Upper lobe of right lung (tissue), 1 donor: ENCODE data around the gene HSD17B3. TPM values are rescaled to one million over a fixed set of nuclear protein-coding genes. Genes with fewer than 3 reads are reported as not detected.

Source experiments
- ATAC-seq: fragments of 200-7000 bp; cut with Tn5 transposase; one replicate; pipeline ENCODE4 v1.9.1; 2020; ENCODE audit warnings: mild to moderate bottlenecking, moderate library complexity
- DNase-seq: peaks from one replicate; pipeline ENCODE4 v3.0.0-alpha.2; 2020
- H3K27ac ChIP-seq: fragments of 200-600 bp; one replicate; pipeline ENCODE4 v1.8.0; 2022
- H3K27me3 ChIP-seq: fragments of 200-600 bp; one replicate; pipeline ENCODE4 v1.8.0; 2022; ENCODE audit warnings: mild to moderate bottlenecking
- H3K36me3 ChIP-seq: fragments of 200-600 bp; one replicate; pipeline ENCODE4 v1.8.0; 2022
- H3K4me1 ChIP-seq: fragments of 200-600 bp; one replicate; pipeline ENCODE4 v1.8.0; 2022
- H3K4me3 ChIP-seq: fragments of 200-600 bp; one replicate; pipeline ENCODE4 v1.8.0; 2022; ENCODE audit warnings: mild to moderate bottlenecking
- H3K9me3 ChIP-seq: fragments of 200-600 bp; one replicate; pipeline ENCODE4 v1.8.0; 2022
- CTCF ChIP-seq: fragments of 200-600 bp; IDR thresholded peaks from one replicate; pipeline ENCODE4 v1.8.0; 2022; ENCODE audit warnings: antibody characterized with exemption
- intact Hi-C: fragments of 100-400 bp; cut with DNase I; formaldehyde crosslinking; loops from one replicate; pipeline ENCODE4 v1.11.0; 2022
- total RNA-seq: library from RNA; stranded (reverse); fragmentation: NEBNext Ultra II Directional; extraction: Animal tissue kit (Norgen Biotek cat#: 25700); gene quantifications from one replicate; pipeline ENCODE4 v1.2.1, GENCODE V29; 2021
- donor health status: DM: no; HTN: yes; CAD: no; lungs with severe emphysema.

HSD17B3 gene
- total RNA-seq, 1 donor from 2014 or later, result 0.81 TPM

GRCh38 chr9:96188571-96188970, 113.4 kb downstream of the HSD17B3 start:
- Histone ChIP-seq H3K27me3 (no peaks in the 10 kb centered on the region), H3K9me3 (no peaks in the 10 kb centered on the region), H3K27ac (no peak overlapping the region), H3K36me3 (no peaks in the 10 kb centered on the region), H3K4me1 (no peaks in the 10 kb centered on the region), H3K4me3 (no peak overlapping the region)
- no peak for TF ChIP-seq CTCF
- intact Hi-C loops, result no loop called here
- ATAC-seq (no peak), DNase-seq (no peak)

DNA sequence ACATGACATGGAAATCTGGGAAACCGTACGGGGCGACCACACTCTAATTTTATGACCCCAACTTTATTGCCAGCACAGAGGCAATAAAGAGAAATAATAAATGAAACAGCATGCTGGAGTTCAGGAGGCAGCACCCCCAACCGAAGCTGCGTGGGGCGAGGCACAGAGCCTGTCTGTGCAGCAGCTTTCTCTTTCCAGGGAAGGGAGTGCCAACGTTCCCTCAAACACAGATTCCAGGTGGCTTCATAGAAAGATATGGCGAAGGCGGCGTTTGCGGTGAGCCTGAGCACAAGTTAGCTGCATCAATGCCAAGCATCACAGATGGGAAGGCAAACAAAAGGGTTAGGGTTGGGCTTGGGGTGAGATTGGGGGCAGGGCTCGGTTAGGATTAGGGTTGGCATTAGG, 114.8 kb downstream of the HSD17B3 start:
- intact Hi-C loops, result no loop called here
- ATAC-seq (no peak), DNase-seq (no peak)
- no peak overlapping the region for H3K4me3 ChIP-seq
- no peaks in the 10 kb centered on the region for H3K36me3 ChIP-seq
- no peak for TF ChIP-seq CTCF
- peak overlapping the region; percentile 70 for H3K27ac ChIP-seq
- H3K9me3 ChIP-seq, result no peaks in the 10 kb centered on the region
- no peaks in the 10 kb centered on the region for H3K4me1 ChIP-seq
- no peaks in the 10 kb centered on the region for H3K27me3 ChIP-seq

- TF ChIP-seq CTCF, result no peak
- no peaks in the 10 kb centered on the region for H3K9me3 ChIP-seq
- ATAC-seq (peak; percentile 95), DNase-seq (peak; percentile 87)
- no peak overlapping the region for H3K4me3 ChIP-seq
- intact Hi-C loops, result no loop called here
- H3K4me1 ChIP-seq, result no peaks in the 10 kb centered on the region
- H3K36me3 ChIP-seq, result no peaks in the 10 kb centered on the region
- no peaks in the 10 kb centered on the region for H3K27me3 ChIP-seq
- peak overlapping the region; percentile 70 for H3K27ac ChIP-seq
Measured at GRCh38 chr9:96186591-96187011, 115.4 kb downstream of the HSD17B3 start.

GRCh38 chr9:96185518-96186156, 116.3 kb downstream of the HSD17B3 start:
- Histone ChIP-seq H3K4me1 (no peaks in the 10 kb centered on the region), H3K4me3 (no peak overlapping the region), H3K27me3 (no peaks in the 10 kb centered on the region), H3K36me3 (no peaks in the 10 kb centered on the region), H3K27ac (peak overlapping the region; percentile 70), H3K9me3 (no peaks in the 10 kb centered on the region)
- intact Hi-C loops, result no loop called here
- ATAC-seq (peak; percentile 63), DNase-seq (peak; percentile 82)
- no peak for TF ChIP-seq CTCF

Other genes with a start within 250 kb of the HSD17B3 start
- gene SLC35D2, start 81.5 kb upstream of the HSD17B3 start, total RNA-seq, result 30.3 TPM
- 0.67 TPM for gene ZNF367, start 116.2 kb upstream of the HSD17B3 start, total RNA-seq
- gene HABP4, start 148.0 kb upstream of the HSD17B3 start, total RNA-seq, result 10.3 TPM